HepG2 (cell line): Measurements from ENCODE around the gene CELSR3. TPM values are rescaled to one million over a fixed set of nuclear protein-coding genes. Genes with fewer than 3 reads are reported as not detected.
A peak's percentile ranks its signal among the peaks of the same experiment; 100 is the strongest.

Experiments used
- ESRRA ChIP-seq: sonication (generic); formaldehyde crosslinking; IDR thresholded peaks from 2 replicates; pipeline ENCODE4 v1.5.1; 2020; ENCODE audit warnings: mild to moderate bottlenecking, low read depth, missing genetic modification reagents
- GTF2F1 ChIP-seq: fragments of 150-350 bp; IDR thresholded peaks from 2 replicates; pipeline ENCODE4 v1.6.1; 2014; ENCODE audit warnings: low read length
- HDAC1 ChIP-seq: sonication (generic); formaldehyde crosslinking; IDR thresholded peaks from 2 replicates; pipeline ENCODE4 v1.5.1; 2020; ENCODE audit warnings: mild to moderate bottlenecking, missing genetic modification reagents
- POGZ ChIP-seq: sonication (generic); formaldehyde crosslinking; IDR thresholded peaks from 2 replicates; pipeline ENCODE4 v1.4.0; 2020; ENCODE audit warnings: mild to moderate bottlenecking, missing genetic modification reagents
- SOX6 ChIP-seq, 2 experiments: fragments of 450-650 bp in 1 of 2; sonication (generic) in 1 of 2; formaldehyde crosslinking in 1 of 2; IDR thresholded peaks; 2 replicates each; pipeline versions ENCODE4 v1.4.0 to v1.6.1; 2017 to 2020; ENCODE audit warnings: antibody characterized with exemption in 1 of 2, mild to moderate bottlenecking in 1 of 2, missing genetic modification reagents in 1 of 2
- TEAD2 ChIP-seq: sonication (generic); formaldehyde crosslinking; IDR thresholded peaks from 2 replicates; pipeline ENCODE4 v1.9.0; 2021; ENCODE audit warnings: missing genetic modification reagents
- ZNF766 ChIP-seq: sonication (generic); formaldehyde crosslinking; IDR thresholded peaks from 2 replicates; pipeline ENCODE4 v1.5.0; 2020; ENCODE audit warnings: missing genetic modification reagents, borderline replicate concordance
- ZNF780A ChIP-seq: sonication (generic); formaldehyde crosslinking; IDR thresholded peaks from 2 replicates; pipeline ENCODE4 v1.8.0; 2022; ENCODE audit warnings: mild to moderate bottlenecking, missing genetic modification reagents, moderate library complexity
- polyA plus RNA-seq, 8 experiments: library from polyadenylated mRNA; depleted of rRNA in 3 of 8; stranded (reverse) in 7 of 8; unstranded in 1 of 8; fragments of >200 nt; fragmentation: Illumina TruSeq in 4 of 8; extraction: Trizol in 4 of 8; gene quantifications; 2 replicates each; pipeline versions ENCODE4 v1.2.1 to v1.2.3, GENCODE V29; 2011 to 2016; ENCODE audit warnings: low read depth in 4 of 8, missing spikeins in 1 of 8, mixed read lengths in 1 of 8; ENCODE audit not compliant: insufficient read depth in 1 of 8
- total RNA-seq, 5 experiments: library from RNA; depleted of rRNA; stranded (reverse); fragments of >200 nt; fragmentation: Illumina TruSeq; extraction: Trizol; gene quantifications; 2 replicates each; pipeline ENCODE4 v1.2.3, GENCODE V29; 2016; ENCODE audit warnings: low read depth in 1 of 5
- TF ChIP-seq, protein P1 (sequence below): sonication (generic); formaldehyde crosslinking; IDR thresholded peaks from 2 replicates; pipeline ENCODE4 v1.5.1; 2020; ENCODE audit warnings: mild to moderate bottlenecking, missing genetic modification reagents, borderline replicate concordance
- TF ChIP-seq, protein P2 (sequence below): sonication (generic); formaldehyde crosslinking; IDR thresholded peaks from 2 replicates; pipeline ENCODE4 v1.4.0; 2020; ENCODE audit warnings: missing genetic modification reagents, borderline replicate concordance
- TF ChIP-seq, protein P3 (sequence below): sonication (generic); formaldehyde crosslinking; IDR thresholded peaks from 2 replicates; pipeline ENCODE4 v1.5.0; 2020; ENCODE audit warnings: missing genetic modification reagents
- TF ChIP-seq, protein P4 (sequence below): fragments of 450-650 bp; IDR thresholded peaks from 2 replicates; pipeline ENCODE4 v1.6.1; 2017; ENCODE audit warnings: mild to moderate bottlenecking

The CELSR3 gene
- total and polyA plus RNA-seq, 2 of the 13 experiments (the other 11 are each of a cell fraction or from before 2014, with no cell fraction given) = 5.4 to 6.7 TPM

DNA sequence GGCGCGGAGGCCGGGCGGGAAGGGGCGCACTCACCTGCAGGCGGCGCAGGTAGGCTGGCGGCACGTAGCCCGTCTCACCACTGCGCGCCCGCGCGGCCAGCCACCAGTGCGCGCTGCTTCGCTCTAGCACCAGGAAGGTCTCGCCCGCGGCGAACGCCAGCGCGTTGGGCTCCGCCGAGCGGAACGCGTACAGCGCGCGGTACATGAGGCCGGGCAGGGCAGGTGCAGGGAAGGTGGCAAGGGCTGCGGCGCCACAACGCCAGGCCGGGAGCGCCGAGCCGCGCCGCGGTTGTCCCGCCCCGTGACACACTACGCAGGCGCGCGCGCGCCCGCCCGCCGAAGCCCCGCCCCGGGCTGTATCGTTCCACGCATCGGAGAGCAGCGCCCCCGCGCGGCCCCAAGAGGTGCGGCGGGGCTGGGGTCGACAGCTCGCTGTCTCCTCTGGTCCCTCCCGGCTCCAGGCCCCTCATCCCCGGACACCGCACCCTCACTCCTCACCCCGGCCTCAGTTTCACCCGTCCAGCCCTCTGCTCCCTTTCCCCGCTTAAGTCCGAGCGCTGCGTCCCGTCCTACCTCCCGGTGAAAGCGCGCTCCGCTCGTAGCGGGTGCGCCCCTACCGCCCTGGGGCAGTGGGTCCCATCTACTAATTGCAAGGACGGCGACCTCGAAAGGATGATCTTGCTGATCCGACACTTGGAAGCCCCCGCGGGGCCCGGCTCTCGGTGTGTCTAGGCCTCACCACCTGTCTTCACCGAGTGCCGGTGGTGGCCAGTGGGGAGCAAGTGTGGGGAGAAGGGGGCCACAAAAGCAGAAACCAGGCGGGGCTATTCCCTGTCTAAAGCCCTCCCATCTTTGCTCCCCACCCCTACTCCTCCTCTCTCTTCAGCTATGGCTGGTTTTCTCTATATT, 23.2 kb upstream of the CELSR3 start, which contains the start of gene NCKIPSD (continued):
- TF ChIP-seq, protein P1, sequence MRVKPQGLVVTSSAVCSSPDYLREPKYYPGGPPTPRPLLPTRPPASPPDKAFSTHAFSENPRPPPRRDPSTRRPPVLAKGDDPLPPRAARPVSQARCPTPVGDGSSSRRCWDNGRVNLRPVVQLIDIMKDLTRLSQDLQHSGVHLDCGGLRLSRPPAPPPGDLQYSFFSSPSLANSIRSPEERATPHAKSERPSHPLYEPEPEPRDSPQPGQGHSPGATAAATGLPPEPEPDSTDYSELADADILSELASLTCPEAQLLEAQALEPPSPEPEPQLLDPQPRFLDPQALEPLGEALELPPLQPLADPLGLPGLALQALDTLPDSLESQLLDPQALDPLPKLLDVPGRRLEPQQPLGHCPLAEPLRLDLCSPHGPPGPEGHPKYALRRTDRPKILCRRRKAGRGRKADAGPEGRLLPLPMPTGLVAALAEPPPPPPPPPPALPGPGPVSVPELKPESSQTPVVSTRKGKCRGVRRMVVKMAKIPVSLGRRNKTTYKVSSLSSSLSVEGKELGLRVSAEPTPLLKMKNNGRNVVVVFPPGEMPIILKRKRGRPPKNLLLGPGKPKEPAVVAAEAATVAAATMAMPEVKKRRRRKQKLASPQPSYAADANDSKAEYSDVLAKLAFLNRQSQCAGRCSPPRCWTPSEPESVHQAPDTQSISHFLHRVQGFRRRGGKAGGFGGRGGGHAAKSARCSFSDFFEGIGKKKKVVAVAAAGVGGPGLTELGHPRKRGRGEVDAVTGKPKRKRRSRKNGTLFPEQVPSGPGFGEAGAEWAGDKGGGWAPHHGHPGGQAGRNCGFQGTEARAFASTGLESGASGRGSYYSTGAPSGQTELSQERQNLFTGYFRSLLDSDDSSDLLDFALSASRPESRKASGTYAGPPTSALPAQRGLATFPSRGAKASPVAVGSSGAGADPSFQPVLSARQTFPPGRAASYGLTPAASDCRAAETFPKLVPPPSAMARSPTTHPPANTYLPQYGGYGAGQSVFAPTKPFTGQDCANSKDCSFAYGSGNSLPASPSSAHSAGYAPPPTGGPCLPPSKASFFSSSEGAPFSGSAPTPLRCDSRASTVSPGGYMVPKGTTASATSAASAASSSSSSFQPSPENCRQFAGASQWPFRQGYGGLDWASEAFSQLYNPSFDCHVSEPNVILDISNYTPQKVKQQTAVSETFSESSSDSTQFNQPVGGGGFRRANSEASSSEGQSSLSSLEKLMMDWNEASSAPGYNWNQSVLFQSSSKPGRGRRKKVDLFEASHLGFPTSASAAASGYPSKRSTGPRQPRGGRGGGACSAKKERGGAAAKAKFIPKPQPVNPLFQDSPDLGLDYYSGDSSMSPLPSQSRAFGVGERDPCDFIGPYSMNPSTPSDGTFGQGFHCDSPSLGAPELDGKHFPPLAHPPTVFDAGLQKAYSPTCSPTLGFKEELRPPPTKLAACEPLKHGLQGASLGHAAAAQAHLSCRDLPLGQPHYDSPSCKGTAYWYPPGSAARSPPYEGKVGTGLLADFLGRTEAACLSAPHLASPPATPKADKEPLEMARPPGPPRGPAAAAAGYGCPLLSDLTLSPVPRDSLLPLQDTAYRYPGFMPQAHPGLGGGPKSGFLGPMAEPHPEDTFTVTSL (CRISPR knock-in tag) = no peak
- TF ChIP-seq ZNF780A (CRISPR knock-in tag) = no peak; the same call in 1 of the 2 replicates
- TF ChIP-seq, protein P2, sequence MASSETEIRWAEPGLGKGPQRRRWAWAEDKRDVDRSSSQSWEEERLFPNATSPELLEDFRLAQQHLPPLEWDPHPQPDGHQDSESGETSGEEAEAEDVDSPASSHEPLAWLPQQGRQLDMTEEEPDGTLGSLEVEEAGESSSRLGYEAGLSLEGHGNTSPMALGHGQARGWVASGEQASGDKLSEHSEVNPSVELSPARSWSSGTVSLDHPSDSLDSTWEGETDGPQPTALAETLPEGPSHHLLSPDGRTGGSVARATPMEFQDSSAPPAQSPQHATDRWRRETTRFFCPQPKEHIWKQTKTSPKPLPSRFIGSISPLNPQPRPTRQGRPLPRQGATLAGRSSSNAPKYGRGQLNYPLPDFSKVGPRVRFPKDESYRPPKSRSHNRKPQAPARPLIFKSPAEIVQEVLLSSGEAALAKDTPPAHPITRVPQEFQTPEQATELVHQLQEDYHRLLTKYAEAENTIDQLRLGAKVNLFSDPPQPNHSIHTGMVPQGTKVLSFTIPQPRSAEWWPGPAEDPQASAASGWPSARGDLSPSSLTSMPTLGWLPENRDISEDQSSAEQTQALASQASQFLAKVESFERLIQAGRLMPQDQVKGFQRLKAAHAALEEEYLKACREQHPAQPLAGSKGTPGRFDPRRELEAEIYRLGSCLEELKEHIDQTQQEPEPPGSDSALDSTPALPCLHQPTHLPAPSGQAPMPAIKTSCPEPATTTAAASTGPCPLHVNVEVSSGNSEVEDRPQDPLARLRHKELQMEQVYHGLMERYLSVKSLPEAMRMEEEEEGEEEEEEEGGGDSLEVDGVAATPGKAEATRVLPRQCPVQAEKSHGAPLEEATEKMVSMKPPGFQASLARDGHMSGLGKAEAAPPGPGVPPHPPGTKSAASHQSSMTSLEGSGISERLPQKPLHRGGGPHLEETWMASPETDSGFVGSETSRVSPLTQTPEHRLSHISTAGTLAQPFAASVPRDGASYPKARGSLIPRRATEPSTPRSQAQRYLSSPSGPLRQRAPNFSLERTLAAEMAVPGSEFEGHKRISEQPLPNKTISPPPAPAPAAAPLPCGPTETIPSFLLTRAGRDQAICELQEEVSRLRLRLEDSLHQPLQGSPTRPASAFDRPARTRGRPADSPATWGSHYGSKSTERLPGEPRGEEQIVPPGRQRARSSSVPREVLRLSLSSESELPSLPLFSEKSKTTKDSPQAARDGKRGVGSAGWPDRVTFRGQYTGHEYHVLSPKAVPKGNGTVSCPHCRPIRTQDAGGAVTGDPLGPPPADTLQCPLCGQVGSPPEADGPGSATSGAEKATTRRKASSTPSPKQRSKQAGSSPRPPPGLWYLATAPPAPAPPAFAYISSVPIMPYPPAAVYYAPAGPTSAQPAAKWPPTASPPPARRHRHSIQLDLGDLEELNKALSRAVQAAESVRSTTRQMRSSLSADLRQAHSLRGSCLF (CRISPR knock-in tag) = no peak
- TF ChIP-seq, protein P3, sequence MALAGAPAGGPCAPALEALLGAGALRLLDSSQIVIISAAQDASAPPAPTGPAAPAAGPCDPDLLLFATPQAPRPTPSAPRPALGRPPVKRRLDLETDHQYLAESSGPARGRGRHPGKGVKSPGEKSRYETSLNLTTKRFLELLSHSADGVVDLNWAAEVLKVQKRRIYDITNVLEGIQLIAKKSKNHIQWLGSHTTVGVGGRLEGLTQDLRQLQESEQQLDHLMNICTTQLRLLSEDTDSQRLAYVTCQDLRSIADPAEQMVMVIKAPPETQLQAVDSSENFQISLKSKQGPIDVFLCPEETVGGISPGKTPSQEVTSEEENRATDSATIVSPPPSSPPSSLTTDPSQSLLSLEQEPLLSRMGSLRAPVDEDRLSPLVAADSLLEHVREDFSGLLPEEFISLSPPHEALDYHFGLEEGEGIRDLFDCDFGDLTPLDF (CRISPR knock-in tag) = peak; percentile 45; the same call in 1 of the 2 replicates
- TF ChIP-seq GTF2F1 = no peak
- TF ChIP-seq TEAD2 (CRISPR knock-in tag) = no peak
- peak; percentile 59; the same call in 1 of the 2 replicates for TF ChIP-seq ZNF766 (CRISPR knock-in tag)
- TF ChIP-seq ESRRA = peak; percentile 86
- TF ChIP-seq, protein P4, sequence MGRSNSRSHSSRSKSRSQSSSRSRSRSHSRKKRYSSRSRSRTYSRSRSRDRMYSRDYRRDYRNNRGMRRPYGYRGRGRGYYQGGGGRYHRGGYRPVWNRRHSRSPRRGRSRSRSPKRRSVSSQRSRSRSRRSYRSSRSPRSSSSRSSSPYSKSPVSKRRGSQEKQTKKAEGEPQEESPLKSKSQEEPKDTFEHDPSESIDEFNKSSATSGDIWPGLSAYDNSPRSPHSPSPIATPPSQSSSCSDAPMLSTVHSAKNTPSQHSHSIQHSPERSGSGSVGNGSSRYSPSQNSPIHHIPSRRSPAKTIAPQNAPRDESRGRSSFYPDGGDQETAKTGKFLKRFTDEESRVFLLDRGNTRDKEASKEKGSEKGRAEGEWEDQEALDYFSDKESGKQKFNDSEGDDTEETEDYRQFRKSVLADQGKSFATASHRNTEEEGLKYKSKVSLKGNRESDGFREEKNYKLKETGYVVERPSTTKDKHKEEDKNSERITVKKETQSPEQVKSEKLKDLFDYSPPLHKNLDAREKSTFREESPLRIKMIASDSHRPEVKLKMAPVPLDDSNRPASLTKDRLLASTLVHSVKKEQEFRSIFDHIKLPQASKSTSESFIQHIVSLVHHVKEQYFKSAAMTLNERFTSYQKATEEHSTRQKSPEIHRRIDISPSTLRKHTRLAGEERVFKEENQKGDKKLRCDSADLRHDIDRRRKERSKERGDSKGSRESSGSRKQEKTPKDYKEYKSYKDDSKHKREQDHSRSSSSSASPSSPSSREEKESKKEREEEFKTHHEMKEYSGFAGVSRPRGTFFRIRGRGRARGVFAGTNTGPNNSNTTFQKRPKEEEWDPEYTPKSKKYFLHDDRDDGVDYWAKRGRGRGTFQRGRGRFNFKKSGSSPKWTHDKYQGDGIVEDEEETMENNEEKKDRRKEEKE = no peak
- no peak for TF ChIP-seq SOX6 (IDR thresholded peaks at IDR 0.05)
- TF ChIP-seq SOX6 (CRISPR knock-in tag; IDR thresholded peaks at IDR 0.05) = peak; percentile 25; the same call in 1 of the 2 replicates
- no peak; the same call in 1 of the 2 replicates for TF ChIP-seq POGZ
- TF ChIP-seq HDAC1 (CRISPR knock-in tag) = peak; percentile 81; the same call in 1 of the 2 replicates
